HCT116 (cell line): ENCODE results near the gene NSUN7. TPM values are rescaled to one million over a fixed set of nuclear protein-coding genes. Genes with fewer than 3 reads are reported as not detected.

Experiments
- ATAC-seq: fragments of 200-7000 bp; cut with Tn5 transposase; 2 replicates; pipeline ENCODE4 v1.9.1; 2020; ENCODE audit warnings: mild to moderate bottlenecking, moderate library complexity
- BruUV-seq: library from RNA; stranded (reverse); fragments of 400-500 nt; replicated peaks from 2 replicates; lab custom pipeline; 2021; lab: Mats Ljungman, UMichigan
- CTCF ChIA-PET: fragments of 300-600 bp; sonication (Branson Sonifier 250); formaldehyde crosslinking; loops from one replicate; lab custom pipeline; 2021; ENCODE audit warnings: antibody characterized with exemption; lab: Charles Lee
- POLR2A ChIA-PET: fragments of 300-600, 350-600 bp; sonication (Branson Sonifier 250); formaldehyde crosslinking; loops from one replicate; lab custom pipeline; 2021; ENCODE audit warnings: antibody characterized with exemption; lab: Charles Lee
- RAD21 ChIA-PET, 2 experiments: fragments of 300-600 bp; sonication (Branson Sonifier 250); formaldehyde crosslinking; loops; one replicate each; lab custom pipeline; 2023; ENCODE audit warnings: low total read pairs in 2 of 2; ENCODE audit not compliant: uncharacterized antibody in 2 of 2, unreplicated experiment in 2 of 2, low non-redundant PET in 1 of 2; lab: Charles Lee
- DNase-seq: peaks from one replicate; pipeline ENCODE4 v3.0.0-alpha.2; 2010; ENCODE audit warnings: low read depth, low spot score
- H2AFZ ChIP-seq: fragments of 200-600 bp; shearing (Covaris generic), sonication (generic); 2 replicates; pipeline ENCODE4 v1.6.1; 2017; ENCODE audit warnings: low read depth, mixed run types, mixed read lengths, antibody characterized with exemption, low read length; ENCODE audit not compliant: poor library complexity, severe bottlenecking
- H3K27ac ChIP-seq: 2 replicates; pipeline ENCODE4 v1.5.1; 2012; ENCODE audit warnings: low read depth, low read length
- H3K27me3 ChIP-seq: fragments of 200-600 bp; sonication (generic); 2 replicates; pipeline ENCODE4 v1.6.1; 2016; ENCODE audit warnings: mixed run types, low read length, mixed read lengths; ENCODE audit not compliant: insufficient read depth
- H3K36me3 ChIP-seq, 2 experiments: fragments of 200-500 bp in 1 of 2; fragments of 200-600 bp in 1 of 2; sonication (Bioruptor generic) in 1 of 2; sonication (generic) in 1 of 2; 2 replicates each; pipeline versions ENCODE4 v1.5.1 to v1.6.1; 2014 to 2016; ENCODE audit warnings: low read length in 2 of 2, inconsistent platforms in 1 of 2, mixed read lengths in 1 of 2, mixed run types in 1 of 2; ENCODE audit not compliant: insufficient read depth in 2 of 2, control insufficient read depth in 1 of 2
- H3K4me1 ChIP-seq, 2 experiments: fragments of 200-600 bp in 1 of 2; sonication (generic) in 1 of 2; 2 replicates each; pipeline versions ENCODE4 v1.5.1 to v1.6.1; 2012 to 2017; ENCODE audit warnings: low read length in 2 of 2, inconsistent platforms in 1 of 2, mild to moderate bottlenecking in 1 of 2, mixed read lengths in 1 of 2, mixed run types in 1 of 2, moderate library complexity in 1 of 2; ENCODE audit not compliant: insufficient read depth in 2 of 2, control insufficient read depth in 1 of 2
- H3K4me2 ChIP-seq: fragments of 200-600 bp; sonication (generic); 2 replicates; pipeline ENCODE4 v1.6.1; 2017; ENCODE audit warnings: mixed run types, low read length, mixed read lengths
- H3K4me3 ChIP-seq, 2 experiments: fragments of 200-600 bp in 1 of 2; sonication (generic) in 1 of 2; replicated peaks in 1 of 2; 2 replicates each; pipeline ENCODE4 v1.5.1; 2011 to 2016; ENCODE audit warnings: low read length in 2 of 2, control low read depth in 1 of 2, low read depth in 1 of 2, mild to moderate bottlenecking in 1 of 2, mixed read lengths in 1 of 2, mixed run types in 1 of 2
- H3K79me2 ChIP-seq: fragments of 200-600 bp; sonication (generic); 2 replicates; pipeline ENCODE4 v1.6.1; 2017; ENCODE audit warnings: mild to moderate bottlenecking, mixed run types, low read length, moderate library complexity, mixed read lengths; ENCODE audit not compliant: insufficient read depth
- H3K9ac ChIP-seq: fragments of 200-600 bp; sonication (generic); 2 replicates; pipeline ENCODE4 v1.6.1; 2016; ENCODE audit warnings: low read length, mixed read lengths
- H3K9me2 ChIP-seq: fragments of 200-600 bp; sonication (generic), shearing (Covaris generic); 2 replicates; pipeline ENCODE4 v1.6.1; 2017; ENCODE audit warnings: mixed run types, mild to moderate bottlenecking, moderate library complexity; ENCODE audit not compliant: insufficient read depth
- H3K9me3 ChIP-seq, 2 experiments: fragments of 200-500 bp in 1 of 2; fragments of 200-600 bp in 1 of 2; sonication (Bioruptor generic) in 1 of 2; sonication (generic) in 1 of 2; 2 replicates each; pipeline ENCODE4 v1.6.1; 2014 to 2017; ENCODE audit warnings: low read length in 2 of 2, mixed read lengths in 2 of 2, inconsistent platforms in 1 of 2, low read depth in 1 of 2, mild to moderate bottlenecking in 1 of 2, mixed run types in 1 of 2, moderate library complexity in 1 of 2; ENCODE audit not compliant: control insufficient read depth in 1 of 2, insufficient read depth in 1 of 2
- H4K20me1 ChIP-seq: fragments of 200-600 bp; sonication (generic), shearing (Covaris generic); 2 replicates; pipeline ENCODE4 v1.6.1; 2017; ENCODE audit warnings: mixed run types, mild to moderate bottlenecking, moderate library complexity; ENCODE audit not compliant: insufficient read depth
- EZH2phosphoT487 ChIP-seq: fragments of 200-600 bp; IDR thresholded peaks from 2 replicates; pipeline ENCODE4 v1.6.1; 2018; ENCODE audit warnings: antibody characterized with exemption, borderline replicate concordance
- FOSL1 ChIP-seq: IDR thresholded peaks from 2 replicates; pipeline ENCODE4 v1.6.1; 2012; ENCODE audit warnings: low read depth
- SRF ChIP-seq: IDR thresholded peaks from 2 replicates; pipeline ENCODE4 v1.6.1; 2012; ENCODE audit warnings: low read depth
- TCF7L2 ChIP-seq: IDR thresholded peaks from 2 replicates; pipeline ENCODE4 v1.7.0; 2011; ENCODE audit warnings: borderline replicate concordance, inconsistent platforms; ENCODE audit not compliant: insufficient read depth, insufficient read length; ENCODE audit errors: extremely low read depth
- intact Hi-C: fragments of 100-400 bp; cut with micrococcal nuclease; formaldehyde crosslinking; loops from 2 replicates; pipeline ENCODE4 v1.10.0; 2022
- total RNA-seq: library from RNA; stranded (reverse); gene quantifications from one replicate; pipeline ENCODE4 v1.2.1, GENCODE V29; 2021; ENCODE audit not compliant: unreplicated experiment
- TF ChIP-seq, protein P1 (sequence below): IDR thresholded peaks from 2 replicates; pipeline ENCODE4 v1.6.1; 2012
- TF ChIP-seq, protein P2 (sequence below): IDR thresholded peaks from 2 replicates; pipeline ENCODE4 v1.6.1; 2012; ENCODE audit warnings: low read depth

NSUN7 gene
- total RNA-seq, 1 experiment from 2014 or later = 0.07 TPM

DNA sequence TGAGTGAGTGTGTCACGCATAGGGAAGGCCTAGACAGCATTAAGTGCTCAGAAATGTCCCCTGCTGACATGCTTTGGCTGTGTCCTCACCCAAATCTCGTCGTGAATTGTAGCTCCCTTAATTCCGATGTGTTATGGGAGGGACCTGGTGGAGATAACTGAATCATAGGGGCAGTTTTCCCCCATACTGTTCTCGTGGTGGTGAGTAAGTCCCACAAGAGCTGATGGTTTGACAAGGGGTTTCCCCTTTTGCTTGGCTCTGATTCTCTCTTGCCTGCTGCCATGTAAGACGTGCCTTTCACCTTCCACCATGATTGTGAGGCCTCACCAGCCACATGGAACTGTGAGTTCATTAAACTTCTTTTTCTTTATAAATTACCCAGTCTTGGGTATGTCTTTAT lies 78.0 kb downstream of the NSUN7 start:
- RAD21 ChIA-PET = no interaction called here
- no peaks in the 10 kb centered on the region for H3K9me3 ChIP-seq

More for the DNA sequence above, 78.0 kb downstream of the NSUN7 start:
- H3K4me3 ChIP-seq = no peak overlapping the region
- no peak overlapping the region for H3K4me2 ChIP-seq
- H2AFZ ChIP-seq = no peak overlapping the region
- no TSS peak for BruUV-seq
- H3K9ac ChIP-seq = no peak overlapping the region
- ChIA-PET POLR2A (no interaction called here), CTCF (no interaction called here)
- H3K79me2 ChIP-seq = no peaks in the 10 kb centered on the region
- H4K20me1 ChIP-seq = no peaks in the 10 kb centered on the region
- no peaks in the 10 kb centered on the region for H3K27me3 ChIP-seq
- intact Hi-C loops = no loop called here
- H3K27ac ChIP-seq = no peak overlapping the region
- TF ChIP-seq, protein P1, sequence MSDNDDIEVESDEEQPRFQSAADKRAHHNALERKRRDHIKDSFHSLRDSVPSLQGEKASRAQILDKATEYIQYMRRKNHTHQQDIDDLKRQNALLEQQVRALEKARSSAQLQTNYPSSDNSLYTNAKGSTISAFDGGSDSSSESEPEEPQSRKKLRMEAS = no peak
- TF ChIP-seq SRF (no peak), FOSL1 (no peak), TCF7L2 (no peak), EZH2phosphoT487 (no peak)
- TF ChIP-seq, protein P2, sequence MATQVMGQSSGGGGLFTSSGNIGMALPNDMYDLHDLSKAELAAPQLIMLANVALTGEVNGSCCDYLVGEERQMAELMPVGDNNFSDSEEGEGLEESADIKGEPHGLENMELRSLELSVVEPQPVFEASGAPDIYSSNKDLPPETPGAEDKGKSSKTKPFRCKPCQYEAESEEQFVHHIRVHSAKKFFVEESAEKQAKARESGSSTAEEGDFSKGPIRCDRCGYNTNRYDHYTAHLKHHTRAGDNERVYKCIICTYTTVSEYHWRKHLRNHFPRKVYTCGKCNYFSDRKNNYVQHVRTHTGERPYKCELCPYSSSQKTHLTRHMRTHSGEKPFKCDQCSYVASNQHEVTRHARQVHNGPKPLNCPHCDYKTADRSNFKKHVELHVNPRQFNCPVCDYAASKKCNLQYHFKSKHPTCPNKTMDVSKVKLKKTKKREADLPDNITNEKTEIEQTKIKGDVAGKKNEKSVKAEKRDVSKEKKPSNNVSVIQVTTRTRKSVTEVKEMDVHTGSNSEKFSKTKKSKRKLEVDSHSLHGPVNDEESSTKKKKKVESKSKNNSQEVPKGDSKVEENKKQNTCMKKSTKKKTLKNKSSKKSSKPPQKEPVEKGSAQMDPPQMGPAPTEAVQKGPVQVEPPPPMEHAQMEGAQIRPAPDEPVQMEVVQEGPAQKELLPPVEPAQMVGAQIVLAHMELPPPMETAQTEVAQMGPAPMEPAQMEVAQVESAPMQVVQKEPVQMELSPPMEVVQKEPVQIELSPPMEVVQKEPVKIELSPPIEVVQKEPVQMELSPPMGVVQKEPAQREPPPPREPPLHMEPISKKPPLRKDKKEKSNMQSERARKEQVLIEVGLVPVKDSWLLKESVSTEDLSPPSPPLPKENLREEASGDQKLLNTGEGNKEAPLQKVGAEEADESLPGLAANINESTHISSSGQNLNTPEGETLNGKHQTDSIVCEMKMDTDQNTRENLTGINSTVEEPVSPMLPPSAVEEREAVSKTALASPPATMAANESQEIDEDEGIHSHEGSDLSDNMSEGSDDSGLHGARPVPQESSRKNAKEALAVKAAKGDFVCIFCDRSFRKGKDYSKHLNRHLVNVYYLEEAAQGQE = no peak
- no peaks in the 10 kb centered on the region for H3K9me2 ChIP-seq
- 0 out of 4 replicates have a peak, but pooled peaks cover 0 to 5% of the 10 kb centered on the region in 2 experiments for H3K4me1 ChIP-seq
- no peak for DNase-seq
- H3K36me3 ChIP-seq = peaks cover 3 to 4% of the 10 kb centered on the region in 2 experiments; a peak in 2 of 4 replicates
- ATAC-seq = no peak
